ENCODE data around the gene RPS15. TPM values are rescaled to one million over a fixed set of nuclear protein-coding genes. Genes with fewer than 3 reads are reported as not detected.

RPS15 gene
- polyA plus RNA-seq, 1 donor (not counting 4 experiments of a cell fraction or from before 2014, with no cell fraction given), result 795 TPM

DNA sequence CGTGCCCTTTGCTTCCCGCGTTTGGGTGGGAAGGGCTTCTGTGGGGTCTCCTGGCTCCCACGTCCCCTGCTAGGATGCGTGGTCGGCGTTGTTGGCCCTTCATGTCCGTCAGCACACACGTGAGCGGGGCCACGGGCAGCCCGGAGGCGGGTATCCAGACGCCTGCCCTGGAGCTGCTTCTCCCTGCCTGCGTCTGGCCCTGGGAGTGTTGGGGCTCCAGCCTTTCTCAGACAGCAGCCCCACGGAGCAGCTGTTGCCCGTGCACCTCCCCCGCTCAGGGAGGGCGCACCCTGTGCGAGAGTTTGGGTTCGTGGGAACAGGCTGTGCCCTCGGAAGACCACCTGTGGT lies 16.3 kb upstream of the RPS15 start:
- no peak overlapping the region for H3K4me2 ChIP-seq (ENCODE audit: control insufficient read depth, extremely low read depth, insufficient read depth, low read depth, low read length)
- dilution Hi-C loops (cut with MboI; ENCODE audit: extremely low pct_ligation_motif_present, low sequenced_read_pairs), result no loop called here
- no peaks in the 10 kb centered on the region for H3K9me3 ChIP-seq (ENCODE audit: control insufficient read depth, low read depth, low read length)
- DNase-seq (ENCODE audit: low read depth, low spot score) (no peak), FAIRE-seq (no peak)
- H3K4me3 ChIP-seq (ENCODE audit: control insufficient read depth in 2 of 3, extremely low read depth in 1 of 3, insufficient read depth in 2 of 3, low read depth in 1 of 3, low read length in 3 of 3), result no peak overlapping the region
- H3K9ac ChIP-seq (ENCODE audit: control insufficient read depth, extremely low read depth, insufficient read depth, low read length), result no peak overlapping the region
- peaks cover 20% of the 10 kb centered on the region for H3K4me1 ChIP-seq (ENCODE audit: control insufficient read depth, extremely low read depth, insufficient read depth, low read length)
- H3K9me1 ChIP-seq (ENCODE audit: control insufficient read depth, extremely low read depth, insufficient read depth, low read length), result peaks cover 3% of the 10 kb centered on the region
- TF ChIP-seq, protein P1, sequence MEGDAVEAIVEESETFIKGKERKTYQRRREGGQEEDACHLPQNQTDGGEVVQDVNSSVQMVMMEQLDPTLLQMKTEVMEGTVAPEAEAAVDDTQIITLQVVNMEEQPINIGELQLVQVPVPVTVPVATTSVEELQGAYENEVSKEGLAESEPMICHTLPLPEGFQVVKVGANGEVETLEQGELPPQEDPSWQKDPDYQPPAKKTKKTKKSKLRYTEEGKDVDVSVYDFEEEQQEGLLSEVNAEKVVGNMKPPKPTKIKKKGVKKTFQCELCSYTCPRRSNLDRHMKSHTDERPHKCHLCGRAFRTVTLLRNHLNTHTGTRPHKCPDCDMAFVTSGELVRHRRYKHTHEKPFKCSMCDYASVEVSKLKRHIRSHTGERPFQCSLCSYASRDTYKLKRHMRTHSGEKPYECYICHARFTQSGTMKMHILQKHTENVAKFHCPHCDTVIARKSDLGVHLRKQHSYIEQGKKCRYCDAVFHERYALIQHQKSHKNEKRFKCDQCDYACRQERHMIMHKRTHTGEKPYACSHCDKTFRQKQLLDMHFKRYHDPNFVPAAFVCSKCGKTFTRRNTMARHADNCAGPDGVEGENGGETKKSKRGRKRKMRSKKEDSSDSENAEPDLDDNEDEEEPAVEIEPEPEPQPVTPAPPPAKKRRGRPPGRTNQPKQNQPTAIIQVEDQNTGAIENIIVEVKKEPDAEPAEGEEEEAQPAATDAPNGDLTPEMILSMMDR (optimal IDR thresholded peaks at IDR 0.05 in 1 of 3, IDR thresholded peaks at IDR 0.05 in 1 of 3, conservative IDR thresholded peaks at IDR 0.05 in 1 of 3; ENCODE audit: extremely low read depth in 1 of 3, insufficient read depth in 2 of 3, low read length in 3 of 3), result no peak
- H3K79me2 ChIP-seq (ENCODE audit: control insufficient read depth, insufficient read depth, low read length), result peaks cover 81% of the 10 kb centered on the region
- H3K27ac ChIP-seq (ENCODE audit: control insufficient read depth, insufficient read depth, low read length), result no peak overlapping the region
- H3K36me3 ChIP-seq (ENCODE audit: control insufficient read depth in 2 of 2, extremely low read depth in 1 of 2, insufficient read depth in 2 of 2, low read length in 2 of 2), result peaks cover 46 to 75% of the 10 kb centered on the region in 2 experiments
- no peaks in the 10 kb centered on the region for H3K27me3 ChIP-seq (ENCODE audit: control insufficient read depth, extremely low read depth, insufficient read depth, low read length)
- H4K20me1 ChIP-seq (ENCODE audit: control insufficient read depth, extremely low read depth, insufficient read depth, low read length), result peaks cover 34% of the 10 kb centered on the region
- no peak overlapping the region for H2AFZ ChIP-seq (ENCODE audit: control insufficient read depth, low read length)

GRCh38 chr19:1422360-1422759 lies 15.8 kb upstream of the RPS15 start:
- H3K36me3 ChIP-seq (ENCODE audit: control insufficient read depth in 2 of 2, extremely low read depth in 1 of 2, insufficient read depth in 2 of 2, low read length in 2 of 2), result peaks cover 45 to 75% of the 10 kb centered on the region in 2 experiments
- dilution Hi-C loops (cut with MboI; ENCODE audit: extremely low pct_ligation_motif_present, low sequenced_read_pairs), result no loop called here
- peaks cover 80% of the 10 kb centered on the region for H3K79me2 ChIP-seq (ENCODE audit: control insufficient read depth, insufficient read depth, low read length)

More at GRCh38 chr19:1422360-1422759, 15.8 kb upstream of the RPS15 start:
- Histone ChIP-seq H3K9me1 (ENCODE audit: control insufficient read depth, extremely low read depth, insufficient read depth, low read length) (peaks cover 3% of the 10 kb centered on the region), H2AFZ (ENCODE audit: control insufficient read depth, low read length) (no peak overlapping the region), H3K27me3 (ENCODE audit: control insufficient read depth, extremely low read depth, insufficient read depth, low read length) (no peaks in the 10 kb centered on the region), H4K20me1 (ENCODE audit: control insufficient read depth, extremely low read depth, insufficient read depth, low read length) (peaks cover 30% of the 10 kb centered on the region), H3K9ac (ENCODE audit: control insufficient read depth, extremely low read depth, insufficient read depth, low read length) (no peak overlapping the region), H3K9me3 (ENCODE audit: control insufficient read depth, low read depth, low read length) (no peaks in the 10 kb centered on the region), H3K27ac (ENCODE audit: control insufficient read depth, insufficient read depth, low read length) (no peak overlapping the region), H3K4me2 (ENCODE audit: control insufficient read depth, extremely low read depth, insufficient read depth, low read depth, low read length) (no peak overlapping the region), H3K4me1 (ENCODE audit: control insufficient read depth, extremely low read depth, insufficient read depth, low read length) (peaks cover 17% of the 10 kb centered on the region), H3K4me3 (ENCODE audit: control insufficient read depth in 2 of 3, extremely low read depth in 1 of 3, insufficient read depth in 2 of 3, low read depth in 1 of 3, low read length in 3 of 3) (no peak overlapping the region)
- FAIRE-seq (no peak), DNase-seq (ENCODE audit: low read depth, low spot score) (no peak)
- no peak for TF ChIP-seq EZH2 (IDR thresholded peaks at IDR 0.05; ENCODE audit: low read length)
- TF ChIP-seq, protein P1 (optimal IDR thresholded peaks at IDR 0.05 in 1 of 3, IDR thresholded peaks at IDR 0.05 in 1 of 3, conservative IDR thresholded peaks at IDR 0.05 in 1 of 3; ENCODE audit: extremely low read depth in 1 of 3, insufficient read depth in 2 of 3, low read length in 3 of 3), result no peak

Data from keratinocyte (primary cell).